C4-2B (cell line): ENCODE measurements around the gene IL11.

Experiments used
- ZFX ChIP-seq: fragments of 450-650 bp; IDR thresholded peaks from 2 replicates; pipeline ENCODE4 v1.6.1; 2017
- TF ChIP-seq, protein P1 (sequence below): fragments of 450-650 bp; conservative IDR thresholded peaks from 2 replicates; pipeline ENCODE4 v1.5.1; 2017; ENCODE audit warnings: mild to moderate bottlenecking

DNA sequence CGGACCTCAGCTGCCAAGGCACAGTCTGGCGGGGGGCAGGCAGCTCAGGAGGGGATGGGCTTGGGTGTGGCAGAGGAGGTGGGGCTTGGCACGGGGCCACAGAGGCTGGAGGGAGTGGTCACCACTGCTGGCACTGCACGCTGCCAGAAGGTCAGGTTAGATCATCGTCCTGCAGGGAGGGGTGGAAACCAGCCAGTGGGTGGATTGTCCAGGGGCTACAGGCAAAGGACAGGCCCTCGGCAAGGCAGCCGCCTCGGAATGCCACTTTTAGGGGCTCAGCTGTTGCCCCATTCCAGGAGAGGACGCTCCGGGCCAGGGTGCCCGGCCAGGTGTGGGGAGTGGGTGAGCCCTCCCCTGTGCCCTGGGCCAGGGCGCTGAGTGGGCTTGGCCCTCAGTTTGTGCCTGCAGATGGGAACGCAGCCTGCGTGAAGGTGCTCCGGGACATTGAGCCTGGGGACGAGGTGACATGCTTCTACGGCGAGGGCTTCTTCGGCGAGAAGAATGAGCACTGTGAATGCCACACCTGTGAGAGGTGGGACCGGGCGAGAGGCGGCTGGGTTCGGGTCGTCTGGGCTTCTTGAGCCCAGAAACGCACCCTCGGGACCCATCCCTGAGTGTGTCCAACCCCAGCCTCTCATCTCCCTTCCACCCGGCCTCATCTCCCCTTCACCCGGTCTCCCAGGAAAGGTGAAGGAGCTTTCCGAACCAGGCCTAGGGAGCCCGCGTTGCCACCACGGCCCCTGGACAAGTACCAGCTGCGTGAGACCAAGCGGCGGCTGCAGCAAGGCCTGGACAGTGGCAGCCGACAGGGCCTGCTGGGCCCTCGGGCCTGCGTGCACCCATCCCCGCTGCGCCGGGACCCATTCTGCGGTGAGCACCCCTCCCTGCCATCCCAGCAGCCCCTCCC, 24.2 kb downstream of the IL11 start:
- TF ChIP-seq, protein P1, sequence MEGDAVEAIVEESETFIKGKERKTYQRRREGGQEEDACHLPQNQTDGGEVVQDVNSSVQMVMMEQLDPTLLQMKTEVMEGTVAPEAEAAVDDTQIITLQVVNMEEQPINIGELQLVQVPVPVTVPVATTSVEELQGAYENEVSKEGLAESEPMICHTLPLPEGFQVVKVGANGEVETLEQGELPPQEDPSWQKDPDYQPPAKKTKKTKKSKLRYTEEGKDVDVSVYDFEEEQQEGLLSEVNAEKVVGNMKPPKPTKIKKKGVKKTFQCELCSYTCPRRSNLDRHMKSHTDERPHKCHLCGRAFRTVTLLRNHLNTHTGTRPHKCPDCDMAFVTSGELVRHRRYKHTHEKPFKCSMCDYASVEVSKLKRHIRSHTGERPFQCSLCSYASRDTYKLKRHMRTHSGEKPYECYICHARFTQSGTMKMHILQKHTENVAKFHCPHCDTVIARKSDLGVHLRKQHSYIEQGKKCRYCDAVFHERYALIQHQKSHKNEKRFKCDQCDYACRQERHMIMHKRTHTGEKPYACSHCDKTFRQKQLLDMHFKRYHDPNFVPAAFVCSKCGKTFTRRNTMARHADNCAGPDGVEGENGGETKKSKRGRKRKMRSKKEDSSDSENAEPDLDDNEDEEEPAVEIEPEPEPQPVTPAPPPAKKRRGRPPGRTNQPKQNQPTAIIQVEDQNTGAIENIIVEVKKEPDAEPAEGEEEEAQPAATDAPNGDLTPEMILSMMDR, result no peak
- TF ChIP-seq ZFX, result no peak
